Spinal cord (tissue), 10 donors: ENCODE measurements around the gene RINT1. TPM values are rescaled to one million over a fixed set of nuclear protein-coding genes. Genes with fewer than 3 reads are reported as not detected.
"Not testable (repeated sequence)": the region's sequence is repeated elsewhere in the genome, so short reads cannot be mapped to it uniquely, and the experiment has no call there.

ENCODE experiments used
- DNase-seq, 6 donors: peaks; one replicate each; pipeline versions ENCODE4 v3.0.0 to v3.0.0-alpha.2; 2013 to 2015; ENCODE audit warnings: low spot score in 6 of 6, low read depth in 4 of 6
- H3K27ac ChIP-seq: one replicate; pipeline ENCODE4 v1.5.1; 2013; ENCODE audit warnings: low read depth, low read length, control low read depth
- H3K27me3 ChIP-seq: one replicate; pipeline ENCODE4 v1.6.1; 2013; ENCODE audit warnings: low read length; ENCODE audit not compliant: control insufficient read depth, insufficient read depth
- H3K36me3 ChIP-seq: one replicate; pipeline ENCODE4 v1.6.1; 2013; ENCODE audit warnings: low read length; ENCODE audit not compliant: control insufficient read depth, insufficient read depth
- H3K4me1 ChIP-seq: one replicate; pipeline ENCODE4 v1.6.1; 2013; ENCODE audit warnings: low read length; ENCODE audit not compliant: control insufficient read depth, insufficient read depth
- H3K4me3 ChIP-seq: one replicate; pipeline ENCODE4 v1.5.1; 2013; ENCODE audit warnings: low read depth, low read length, control low read depth
- H3K9me3 ChIP-seq: one replicate; pipeline ENCODE4 v1.6.1; 2013; ENCODE audit warnings: low read length; ENCODE audit not compliant: control insufficient read depth, insufficient read depth
- WGBS: methylation state at CpG from one replicate; pipeline ENCODE4 v1.1.5; 2013; ENCODE audit warnings: missing lambda C conversion rate; ENCODE audit not compliant: insufficient coverage; 5-methylcytosine and 5-hydroxymethylcytosine counted together
- polyA plus RNA-seq, 2 donors: library from polyadenylated mRNA; unstranded; fragments of 120-200 nt; gene quantifications; one replicate each; pipeline ENCODE4 v1.2.1, GENCODE V29; 2013; ENCODE audit not compliant: insufficient read length in 2 of 2
- total RNA-seq, 2 donors: library from RNA; depleted of rRNA in 1 of 2; stranded (reverse); fragments of 120-200 nt in 1 of 2; fragments of >200 nt in 1 of 2; gene quantifications; one replicate each; pipeline versions ENCODE4 v1.2.3 to v1.2.4, GENCODE V29; 2013 to 2014
- donor health status: healthy.

RINT1 gene
- total and polyA plus RNA-seq, 4 donors: 11.5 to 20.9 (median 18.7) TPM

- not testable (repeated sequence) for H3K27me3 ChIP-seq, H3K27ac ChIP-seq, H3K9me3 ChIP-seq, H3K4me1 ChIP-seq, DNase-seq, H3K36me3 ChIP-seq, H3K4me3 ChIP-seq
- no CpG with 5 or more reads among the region's 5 CpGs for WGBS
Observed at GRCh38 chr7:105527737-105528136, 4.3 kb upstream of the RINT1 start.

- Histone ChIP-seq H3K4me3 (no peak overlapping the region), H3K9me3 (no peaks in the 10 kb centered on the region), H3K4me1 (no peaks in the 10 kb centered on the region), H3K36me3 (no peaks in the 10 kb centered on the region), H3K27me3 (no peaks in the 10 kb centered on the region), H3K27ac (no peak overlapping the region)
- no peak for DNase-seq
- 97% methylated on average over 10 of the region's 10 CpGs for WGBS
Observed at GRCh38 chr7:105530126-105530525, 1.9 kb upstream of the RINT1 start.

- no peaks in the 10 kb centered on the region for H3K4me1 ChIP-seq
- 95% methylated on average over 14 of the region's 20 CpGs for WGBS
- no peak overlapping the region for H3K4me3 ChIP-seq
- DNase-seq: no peak
- no peaks in the 10 kb centered on the region for H3K27me3 ChIP-seq
- H3K9me3 ChIP-seq: no peaks in the 10 kb centered on the region
- no peak overlapping the region for H3K27ac ChIP-seq
- no peaks in the 10 kb centered on the region for H3K36me3 ChIP-seq
Observed at GRCh38 chr7:105530546-105530945, 1.5 kb upstream of the RINT1 start.

GRCh38 chr7:105532709-105533460, 884 bp downstream of the RINT1 start:
- Histone ChIP-seq H3K36me3 (peaks cover 13% of the 10 kb centered on the region), H3K4me3 (peak overlapping the region; percentile 94), H3K27me3 (no peaks in the 10 kb centered on the region), H3K4me1 (no peaks in the 10 kb centered on the region), H3K9me3 (no peaks in the 10 kb centered on the region), H3K27ac (no peak overlapping the region)
- WGBS: 21% methylated on average over 4 of the region's 12 CpGs
- no peak for DNase-seq

- H3K36me3 ChIP-seq: peaks cover 42% of the 10 kb centered on the region
- WGBS: 80% methylated on average over 1 of the region's 2 CpGs
Observed at GRCh38 chr7:105538339-105538738, 6.3 kb downstream of the RINT1 start.

GRCh38 chr7:105559926-105560325, 27.9 kb downstream of the RINT1 start:
- Histone ChIP-seq H3K4me3 (no peak overlapping the region), H3K36me3 (peaks cover 35% of the 10 kb centered on the region), H3K27ac (no peak overlapping the region), H3K4me1 (no peaks in the 10 kb centered on the region), H3K9me3 (no peaks in the 10 kb centered on the region), H3K27me3 (no peaks in the 10 kb centered on the region)
- no peak for DNase-seq
- 100% methylated on average over 1 of the region's 1 CpG for WGBS

More at GRCh38 chr7:105538339-105538738, 6.3 kb downstream of the RINT1 start:
- H3K27me3 ChIP-seq: no peaks in the 10 kb centered on the region
- H3K4me3 ChIP-seq: no peak overlapping the region
- H3K9me3 ChIP-seq: no peaks in the 10 kb centered on the region
- H3K27ac ChIP-seq: no peak overlapping the region
- DNase-seq: no peak
- no peaks in the 10 kb centered on the region for H3K4me1 ChIP-seq

GRCh38 chr7:105565190-105565589, 33.2 kb downstream of the RINT1 start:
- H3K4me1 ChIP-seq: no peaks in the 10 kb centered on the region
- 100% methylated on average over 1 of the region's 4 CpGs for WGBS
- H3K9me3 ChIP-seq: no peaks in the 10 kb centered on the region
- H3K27me3 ChIP-seq: no peaks in the 10 kb centered on the region
- H3K36me3 ChIP-seq: peaks cover 33% of the 10 kb centered on the region
- no peak overlapping the region for H3K4me3 ChIP-seq
- no peak overlapping the region for H3K27ac ChIP-seq
- no peak for DNase-seq

GRCh38 chr7:105567024-105567423, 35.0 kb downstream of the RINT1 start:
- Histone ChIP-seq H3K4me3 (no peak overlapping the region), H3K4me1 (no peaks in the 10 kb centered on the region), H3K36me3 (peaks cover 24% of the 10 kb centered on the region), H3K27me3 (no peaks in the 10 kb centered on the region), H3K27ac (no peak overlapping the region), H3K9me3 (no peaks in the 10 kb centered on the region)
- DNase-seq: no peak
- no CpG with 5 or more reads among the region's 2 CpGs for WGBS

GRCh38 chr7:105567821-105568220, 35.8 kb downstream of the RINT1 start:
- H3K4me1 ChIP-seq: no peaks in the 10 kb centered on the region
- H3K27ac ChIP-seq: no peak overlapping the region
- H3K9me3 ChIP-seq: no peaks in the 10 kb centered on the region
- DNase-seq: no peak
- H3K27me3 ChIP-seq: no peaks in the 10 kb centered on the region
- peaks cover 21% of the 10 kb centered on the region for H3K36me3 ChIP-seq
- WGBS: 75% methylated on average over 1 of the region's 3 CpGs
- no peak overlapping the region for H3K4me3 ChIP-seq

GRCh38 chr7:105571891-105572290, 39.9 kb downstream of the RINT1 start:
- Histone ChIP-seq H3K36me3 (peaks cover 6% of the 10 kb centered on the region), H3K4me3 (no peak overlapping the region), H3K27me3 (no peaks in the 10 kb centered on the region), H3K27ac (no peak overlapping the region), H3K4me1 (no peaks in the 10 kb centered on the region), H3K9me3 (no peaks in the 10 kb centered on the region)
- DNase-seq: no peak
- WGBS: no CpG with 5 or more reads among the region's 2 CpGs
